ENCODE measurements around the gene PLCD3. TPM values are rescaled to one million over a fixed set of nuclear protein-coding genes. Genes with fewer than 3 reads are reported as not detected.
A peak's percentile ranks its signal among the peaks of the same experiment; 100 is the strongest.

The PLCD3 gene
- total RNA-seq, 4 donors from 2014 or later = 16.3 to 105 (median 20.5) TPM

GRCh38 chr17:45156242-45156641, 23.9 kb upstream of the PLCD3 start:
- 86 to 90% methylated on average over 3 of the region's 3 CpGs for WGBS, 2 donors
- H3K27ac ChIP-seq = peak overlapping the region in 1 of 4 donors; percentile 50

GRCh38 chr17:45155483-45155882, 23.2 kb upstream of the PLCD3 start:
- 89 to 90% methylated on average over 2 of the region's 2 CpGs for WGBS, 2 donors
- TF ChIP-seq POLR2A (IDR thresholded peaks at IDR 0.05) = no peak
- TF ChIP-seq CTCF (IDR thresholded peaks at IDR 0.05) = no peak
- Histone ChIP-seq H3K9me3 (no peaks in the 10 kb centered on the region), H3K27ac (peak overlapping the region; percentile 16 to 62 (median 46)), H3K4me1 (peaks cover 31 to 90% (median 56%) of the 10 kb centered on the region in 3 donors), H3K4me3 (no peak overlapping the region), H3K36me3 (peaks cover 0 to 5% (median 0%) of the 10 kb centered on the region in 3 donors), H3K27me3 (no peaks in the 10 kb centered on the region)
- DNase-seq = no peak
- intact Hi-C loops (cut with DNase I) = no loop called here

More at GRCh38 chr17:45156242-45156641, 23.9 kb upstream of the PLCD3 start:
- intact Hi-C loops (cut with DNase I) = no loop called here
- no peaks in the 10 kb centered on the region for H3K27me3 ChIP-seq
- TF ChIP-seq CTCF (IDR thresholded peaks at IDR 0.05) = no peak
- TF ChIP-seq POLR2A (IDR thresholded peaks at IDR 0.05) = no peak
- peaks cover 0 to 5% (median 0%) of the 10 kb centered on the region in 3 donors for H3K36me3 ChIP-seq
- DNase-seq = no peak
- peaks cover 30 to 82% (median 51%) of the 10 kb centered on the region in 3 donors for H3K4me1 ChIP-seq
- no peaks in the 10 kb centered on the region for H3K9me3 ChIP-seq
- H3K4me3 ChIP-seq = no peak overlapping the region

GRCh38 chr17:45155029-45155428, 22.7 kb upstream of the PLCD3 start:
- intact Hi-C loops (cut with DNase I) = no loop called here
- H3K27ac ChIP-seq = peak overlapping the region in 3 of 4 donors; percentile 41 to 62 (median 50)
- 58 to 74% methylated on average over 4 of the region's 4 CpGs for WGBS, 2 donors
- H3K36me3 ChIP-seq = peaks cover 0 to 5% (median 0%) of the 10 kb centered on the region in 3 donors
- TF ChIP-seq POLR2A (IDR thresholded peaks at IDR 0.05) = no peak
- no peak for TF ChIP-seq CTCF (IDR thresholded peaks at IDR 0.05)
- no peaks in the 10 kb centered on the region for H3K9me3 ChIP-seq
- peaks cover 29 to 91% (median 56%) of the 10 kb centered on the region in 3 donors for H3K4me1 ChIP-seq
- no peak for DNase-seq
- no peak overlapping the region for H3K4me3 ChIP-seq
- H3K27me3 ChIP-seq = no peaks in the 10 kb centered on the region

- WGBS, 2 donors = 20 to 25% methylated on average over 8 of the region's 8 CpGs
- intact Hi-C loops (cut with DNase I) = no loop called here
- peaks cover 16 to 73% (median 37%) of the 10 kb centered on the region in 3 donors for H3K4me1 ChIP-seq
These were observed 18.8 kb upstream of the PLCD3 start for GRCh38 chr17:45150911-45151809.

More at GRCh38 chr17:45150911-45151809, 18.8 kb upstream of the PLCD3 start:
- Histone ChIP-seq H3K36me3 (no peaks in the 10 kb centered on the region), H3K27ac (peak overlapping the region; percentile 67 to 98 (median 92)), H3K27me3 (no peaks in the 10 kb centered on the region), H3K9me3 (no peaks in the 10 kb centered on the region), H3K4me3 (peak overlapping the region; percentile 53 to 90 (median 72))
- DNase-seq = no peak
- no peak for TF ChIP-seq CTCF (IDR thresholded peaks at IDR 0.05)
- TF ChIP-seq POLR2A (IDR thresholded peaks at IDR 0.05) = no peak
